ENCODE measurements around the gene TEX51.
A peak's percentile ranks its signal among the peaks of the same experiment; 100 is the strongest.

Gene TEX51

DNA sequence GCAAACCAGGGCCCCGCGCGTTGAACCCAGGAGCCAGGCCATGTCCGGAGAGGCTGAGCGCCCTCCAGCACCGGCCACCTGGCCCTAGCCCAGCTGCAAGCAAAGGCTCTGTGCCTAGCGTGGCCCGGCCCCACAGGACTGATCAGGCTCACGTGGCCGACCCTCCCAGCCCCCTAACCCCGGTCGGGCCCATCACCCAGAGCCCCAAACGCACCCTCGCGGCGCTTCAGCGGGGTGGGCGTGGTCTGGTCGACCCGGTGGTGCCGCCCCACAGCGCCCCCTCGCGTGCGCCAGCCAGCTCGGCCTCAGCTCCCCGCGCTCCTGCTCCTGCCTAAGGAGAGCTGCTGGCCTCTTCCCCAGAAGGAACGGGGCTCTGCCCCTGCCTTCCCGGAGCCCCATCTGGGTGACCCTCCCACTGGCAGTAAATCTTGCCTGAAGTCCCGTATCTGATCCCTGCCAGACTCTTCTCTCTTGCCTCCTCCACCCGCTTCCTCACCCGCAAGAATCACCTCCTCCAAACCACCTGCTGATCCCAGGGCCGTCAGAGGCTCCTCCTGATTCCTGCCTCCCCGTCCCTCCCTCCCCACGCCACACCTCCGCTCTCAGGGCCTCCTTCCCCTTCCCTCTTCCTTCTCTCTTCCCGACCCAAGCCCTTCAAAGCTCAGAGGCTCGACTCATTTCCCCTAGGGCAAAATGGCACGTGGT lies 12.3 kb upstream of the TEX51 start (continued):
- TF ChIP-seq, protein P1, sequence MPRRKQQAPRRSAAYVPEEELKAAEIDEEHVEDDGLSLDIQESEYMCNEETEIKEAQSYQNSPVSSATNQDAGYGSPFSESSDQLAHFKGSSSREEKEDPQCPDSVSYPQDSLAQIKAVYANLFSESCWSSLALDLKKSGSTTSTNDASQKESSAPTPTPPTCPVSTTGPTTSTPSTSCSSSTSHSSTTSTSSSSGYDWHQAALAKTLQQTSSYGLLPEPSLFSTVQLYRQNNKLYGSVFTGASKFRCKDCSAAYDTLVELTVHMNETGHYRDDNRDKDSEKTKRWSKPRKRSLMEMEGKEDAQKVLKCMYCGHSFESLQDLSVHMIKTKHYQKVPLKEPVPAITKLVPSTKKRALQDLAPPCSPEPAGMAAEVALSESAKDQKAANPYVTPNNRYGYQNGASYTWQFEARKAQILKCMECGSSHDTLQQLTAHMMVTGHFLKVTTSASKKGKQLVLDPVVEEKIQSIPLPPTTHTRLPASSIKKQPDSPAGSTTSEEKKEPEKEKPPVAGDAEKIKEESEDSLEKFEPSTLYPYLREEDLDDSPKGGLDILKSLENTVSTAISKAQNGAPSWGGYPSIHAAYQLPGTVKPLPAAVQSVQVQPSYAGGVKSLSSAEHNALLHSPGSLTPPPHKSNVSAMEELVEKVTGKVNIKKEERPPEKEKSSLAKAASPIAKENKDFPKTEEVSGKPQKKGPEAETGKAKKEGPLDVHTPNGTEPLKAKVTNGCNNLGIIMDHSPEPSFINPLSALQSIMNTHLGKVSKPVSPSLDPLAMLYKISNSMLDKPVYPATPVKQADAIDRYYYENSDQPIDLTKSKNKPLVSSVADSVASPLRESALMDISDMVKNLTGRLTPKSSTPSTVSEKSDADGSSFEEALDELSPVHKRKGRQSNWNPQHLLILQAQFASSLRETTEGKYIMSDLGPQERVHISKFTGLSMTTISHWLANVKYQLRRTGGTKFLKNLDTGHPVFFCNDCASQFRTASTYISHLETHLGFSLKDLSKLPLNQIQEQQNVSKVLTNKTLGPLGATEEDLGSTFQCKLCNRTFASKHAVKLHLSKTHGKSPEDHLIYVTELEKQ (tag by site-specific recombination; IDR thresholded peaks at IDR 0.05; ENCODE audit: borderline replicate concordance), result no peak
- TF ChIP-seq ZNF239 (tag by site-specific recombination; IDR thresholded peaks at IDR 0.05), result no peak
- TF ChIP-seq, protein P2, sequence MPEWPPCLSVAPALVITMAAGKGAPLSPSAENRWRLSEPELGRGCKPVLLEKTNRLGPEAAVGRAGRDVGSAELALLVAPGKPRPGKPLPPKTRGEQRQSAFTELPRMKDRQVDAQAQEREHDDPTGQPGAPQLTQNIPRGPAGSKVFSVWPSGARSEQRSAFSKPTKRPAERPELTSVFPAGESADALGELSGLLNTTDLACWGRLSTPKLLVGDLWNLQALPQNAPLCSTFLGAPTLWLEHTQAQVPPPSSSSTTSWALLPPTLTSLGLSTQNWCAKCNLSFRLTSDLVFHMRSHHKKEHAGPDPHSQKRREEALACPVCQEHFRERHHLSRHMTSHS (tag by site-specific recombination; IDR thresholded peaks at IDR 0.05), result no peak
- no peak for TF ChIP-seq ZNF24 (tag by site-specific recombination; IDR thresholded peaks at IDR 0.05)
- TF ChIP-seq ZNF221 (tag by site-specific recombination; IDR thresholded peaks at IDR 0.05; ENCODE audit: borderline replicate concordance), result no peak
- TF ChIP-seq HOXC10 (CRISPR knock-in tag; IDR thresholded peaks at IDR 0.05), result no peak
- TF ChIP-seq ZNF184 (tag by site-specific recombination; IDR thresholded peaks at IDR 0.05), result no peak
- TF ChIP-seq ZNF585B (tag by site-specific recombination; IDR thresholded peaks at IDR 0.05), result no peak
- no peak for TF ChIP-seq OSR2 (tag by site-specific recombination; IDR thresholded peaks at IDR 0.05)
- no peak for TF ChIP-seq ZNF19 (tag by site-specific recombination; IDR thresholded peaks at IDR 0.05; ENCODE audit: low read depth)
- TF ChIP-seq ZSCAN30 (tag by site-specific recombination; IDR thresholded peaks at IDR 0.05), result no peak
- peak; percentile 75 for TF ChIP-seq ZBTB17 (tag by site-specific recombination; IDR thresholded peaks at IDR 0.05)
- TF ChIP-seq, protein P3, sequence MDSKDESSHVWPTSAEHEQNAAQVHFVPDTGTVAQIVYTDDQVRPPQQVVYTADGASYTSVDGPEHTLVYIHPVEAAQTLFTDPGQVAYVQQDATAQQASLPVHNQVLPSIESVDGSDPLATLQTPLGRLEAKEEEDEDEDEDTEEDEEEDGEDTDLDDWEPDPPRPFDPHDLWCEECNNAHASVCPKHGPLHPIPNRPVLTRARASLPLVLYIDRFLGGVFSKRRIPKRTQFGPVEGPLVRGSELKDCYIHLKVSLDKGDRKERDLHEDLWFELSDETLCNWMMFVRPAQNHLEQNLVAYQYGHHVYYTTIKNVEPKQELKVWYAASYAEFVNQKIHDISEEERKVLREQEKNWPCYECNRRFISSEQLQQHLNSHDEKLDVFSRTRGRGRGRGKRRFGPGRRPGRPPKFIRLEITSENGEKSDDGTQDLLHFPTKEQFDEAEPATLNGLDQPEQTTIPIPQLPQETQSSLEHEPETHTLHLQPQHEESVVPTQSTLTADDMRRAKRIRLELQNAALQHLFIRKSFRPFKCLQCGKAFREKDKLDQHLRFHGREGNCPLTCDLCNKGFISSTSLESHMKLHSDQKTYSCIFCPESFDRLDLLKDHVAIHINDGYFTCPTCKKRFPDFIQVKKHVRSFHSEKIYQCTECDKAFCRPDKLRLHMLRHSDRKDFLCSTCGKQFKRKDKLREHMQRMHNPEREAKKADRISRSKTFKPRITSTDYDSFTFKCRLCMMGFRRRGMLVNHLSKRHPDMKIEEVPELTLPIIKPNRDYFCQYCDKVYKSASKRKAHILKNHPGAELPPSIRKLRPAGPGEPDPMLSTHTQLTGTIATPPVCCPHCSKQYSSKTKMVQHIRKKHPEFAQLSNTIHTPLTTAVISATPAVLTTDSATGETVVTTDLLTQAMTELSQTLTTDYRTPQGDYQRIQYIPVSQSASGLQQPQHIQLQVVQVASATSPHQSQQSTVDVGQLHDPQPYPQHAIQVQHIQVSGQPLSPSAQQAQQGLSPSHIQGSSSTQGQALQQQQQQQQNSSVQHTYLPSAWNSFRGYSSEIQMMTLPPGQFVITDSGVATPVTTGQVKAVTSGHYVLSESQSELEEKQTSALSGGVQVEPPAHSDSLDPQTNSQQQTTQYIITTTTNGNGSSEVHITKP (tag by site-specific recombination; IDR thresholded peaks at IDR 0.05), result no peak
- TF ChIP-seq ZNF10 (tag by site-specific recombination; IDR thresholded peaks at IDR 0.05), result peak; percentile 31; the same call in 1 of the 2 replicates
- no peak for TF ChIP-seq ZNF623 (tag by site-specific recombination; IDR thresholded peaks at IDR 0.05)
- TF ChIP-seq SP7 (tag by site-specific recombination; IDR thresholded peaks at IDR 0.05), result peak; percentile 81
- no peak for TF ChIP-seq ZNF777 (tag by site-specific recombination; IDR thresholded peaks at IDR 0.05; ENCODE audit: borderline replicate concordance)
- TF ChIP-seq HOXD13 (CRISPR knock-in tag; IDR thresholded peaks at IDR 0.05; ENCODE audit: borderline replicate concordance), result no peak
- peak; percentile 96 for TF ChIP-seq KLF9 (tag by site-specific recombination; IDR thresholded peaks at IDR 0.05; ENCODE audit: low read depth)
- no peak for TF ChIP-seq ZNF350 (tag by site-specific recombination; IDR thresholded peaks at IDR 0.05)
- no peak for TF ChIP-seq ZNF302 (tag by site-specific recombination; IDR thresholded peaks at IDR 0.05; ENCODE audit: low read depth)
- no peak for TF ChIP-seq ZNF324 (tag by site-specific recombination; IDR thresholded peaks at IDR 0.05)
- no peak for TF ChIP-seq ZNF214 (tag by site-specific recombination; IDR thresholded peaks at IDR 0.05; ENCODE audit: borderline replicate concordance)
- peak; percentile 33; the same call in 1 of the 2 replicates for TF ChIP-seq ZIC2 (tag by site-specific recombination; IDR thresholded peaks at IDR 0.05)
- no peak for TF ChIP-seq ZNF354C (tag by site-specific recombination; IDR thresholded peaks at IDR 0.05; ENCODE audit: borderline replicate concordance, low read depth)
- TF ChIP-seq ZNF248 (tag by site-specific recombination; IDR thresholded peaks at IDR 0.05), result no peak
- TF ChIP-seq GLI2 (tag by site-specific recombination; IDR thresholded peaks at IDR 0.05; ENCODE audit: borderline replicate concordance, low read depth), result no peak
- TF ChIP-seq ZNF266 (tag by site-specific recombination; IDR thresholded peaks at IDR 0.05; ENCODE audit: low read depth), result no peak
- TF ChIP-seq ZNF223 (tag by site-specific recombination; IDR thresholded peaks at IDR 0.05), result no peak
- TF ChIP-seq ZNF621 (tag by site-specific recombination; IDR thresholded peaks at IDR 0.05), result no peak
- no peak for TF ChIP-seq ZNF112 (tag by site-specific recombination; IDR thresholded peaks at IDR 0.05)
- TF ChIP-seq, protein P4, sequence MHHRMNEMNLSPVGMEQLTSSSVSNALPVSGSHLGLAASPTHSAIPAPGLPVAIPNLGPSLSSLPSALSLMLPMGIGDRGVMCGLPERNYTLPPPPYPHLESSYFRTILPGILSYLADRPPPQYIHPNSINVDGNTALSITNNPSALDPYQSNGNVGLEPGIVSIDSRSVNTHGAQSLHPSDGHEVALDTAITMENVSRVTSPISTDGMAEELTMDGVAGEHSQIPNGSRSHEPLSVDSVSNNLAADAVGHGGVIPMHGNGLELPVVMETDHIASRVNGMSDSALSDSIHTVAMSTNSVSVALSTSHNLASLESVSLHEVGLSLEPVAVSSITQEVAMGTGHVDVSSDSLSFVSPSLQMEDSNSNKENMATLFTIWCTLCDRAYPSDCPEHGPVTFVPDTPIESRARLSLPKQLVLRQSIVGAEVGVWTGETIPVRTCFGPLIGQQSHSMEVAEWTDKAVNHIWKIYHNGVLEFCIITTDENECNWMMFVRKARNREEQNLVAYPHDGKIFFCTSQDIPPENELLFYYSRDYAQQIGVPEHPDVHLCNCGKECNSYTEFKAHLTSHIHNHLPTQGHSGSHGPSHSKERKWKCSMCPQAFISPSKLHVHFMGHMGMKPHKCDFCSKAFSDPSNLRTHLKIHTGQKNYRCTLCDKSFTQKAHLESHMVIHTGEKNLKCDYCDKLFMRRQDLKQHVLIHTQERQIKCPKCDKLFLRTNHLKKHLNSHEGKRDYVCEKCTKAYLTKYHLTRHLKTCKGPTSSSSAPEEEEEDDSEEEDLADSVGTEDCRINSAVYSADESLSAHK (tag by site-specific recombination; IDR thresholded peaks at IDR 0.05), result no peak

All from HEK293 (cell line).